GM18502 (cell line): Measurements from ENCODE around the gene TLR5.

Experiments used
- ATAC-seq: cut with Tn5 transposase; IDR thresholded peaks from one replicate; pipeline ENCODE4 v1.9.1; 2021; ENCODE audit warnings: mild to moderate bottlenecking; ENCODE audit not compliant: unreplicated experiment, poor library complexity

The TLR5 gene

DNA sequence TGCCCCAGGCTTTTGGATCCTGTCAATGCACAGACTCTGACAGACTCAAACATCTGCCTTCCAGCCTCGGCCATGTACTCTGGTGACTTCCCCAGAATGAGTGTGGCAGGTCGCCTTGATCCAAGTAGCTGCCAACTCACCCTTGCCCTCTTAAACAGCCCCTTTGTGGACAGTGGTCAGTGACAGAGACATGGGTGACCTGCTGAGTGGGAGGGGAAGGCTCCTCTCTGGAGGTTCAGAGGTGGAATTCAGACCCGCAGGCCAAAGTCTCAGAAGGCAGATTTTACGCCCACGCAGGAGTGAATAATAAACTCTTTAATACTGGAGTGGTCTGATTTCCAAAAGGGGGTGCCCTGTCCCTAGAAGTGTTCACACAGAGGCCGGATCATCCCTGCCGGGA is 63.5 kb downstream of the TLR5 start:
- ATAC-seq: no peak

DNA sequence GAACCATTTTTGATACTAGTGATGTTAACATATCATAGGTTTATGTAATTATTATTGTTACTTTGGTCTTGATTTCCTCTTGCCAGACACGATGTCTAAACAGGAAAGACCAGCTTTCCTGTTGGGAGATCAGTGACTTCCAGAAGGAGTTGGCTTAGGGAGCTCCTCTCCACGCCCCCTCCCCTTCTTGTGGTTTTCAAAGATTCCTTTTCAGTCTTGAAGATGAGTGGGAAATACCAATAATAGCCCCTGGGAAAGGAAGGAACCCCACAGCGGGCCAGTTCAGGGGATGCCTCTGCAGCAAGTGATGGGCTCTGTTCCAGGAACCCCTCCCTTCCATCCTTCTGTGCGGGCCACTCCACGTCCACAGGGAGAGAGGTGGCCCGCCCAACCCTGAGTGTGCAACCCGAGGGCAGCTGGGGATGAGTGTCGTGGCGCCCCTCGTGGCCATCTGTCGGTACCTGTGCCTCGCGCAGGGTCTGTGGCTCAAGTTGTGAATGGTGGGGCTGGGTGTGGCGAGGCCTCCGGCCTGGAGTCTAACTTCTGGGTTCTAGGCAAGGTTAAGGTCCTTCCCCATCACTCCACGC is 65.7 kb downstream of the TLR5 start:
- no peak for ATAC-seq

DNA sequence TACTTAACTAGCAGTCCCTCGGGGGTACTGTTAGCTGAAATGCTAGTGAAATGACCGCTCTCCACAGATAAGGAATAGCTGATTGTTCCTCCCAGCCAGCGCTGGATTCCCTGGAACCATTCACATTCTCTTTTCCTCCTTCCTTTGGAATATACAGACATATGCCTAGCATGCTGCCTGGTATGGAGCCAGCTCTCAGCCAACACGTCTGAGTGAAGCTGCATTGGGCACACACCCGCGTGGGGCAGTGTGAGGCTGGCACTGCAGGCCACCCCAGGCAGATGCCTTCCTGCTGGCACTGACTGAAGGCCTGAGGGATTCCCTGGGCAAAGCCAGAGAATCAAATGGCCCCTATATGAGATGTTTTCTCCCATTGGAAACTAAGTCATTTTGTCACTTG is 66.7 kb downstream of the TLR5 start:
- no peak for ATAC-seq

DNA sequence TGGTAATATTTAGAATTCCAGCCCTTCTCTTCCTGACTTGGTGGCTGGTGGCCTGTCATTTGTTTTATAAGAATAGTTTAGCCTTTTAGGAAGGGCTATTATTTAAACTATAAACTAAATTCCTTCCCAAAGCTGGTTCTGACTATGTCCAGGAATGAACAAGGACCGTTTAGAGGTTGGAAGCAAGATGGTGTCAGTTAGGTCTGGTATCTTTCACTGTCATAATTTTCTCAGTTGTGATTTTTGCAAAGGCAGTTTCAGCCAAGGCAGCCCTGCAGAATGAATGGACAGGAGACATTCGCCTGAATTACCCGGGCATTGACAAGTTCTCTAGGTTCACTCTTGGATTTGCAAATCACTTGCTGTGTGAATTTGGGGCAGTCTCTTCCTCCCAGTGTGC is 67.2 kb downstream of the TLR5 start:
- no peak for ATAC-seq

DNA sequence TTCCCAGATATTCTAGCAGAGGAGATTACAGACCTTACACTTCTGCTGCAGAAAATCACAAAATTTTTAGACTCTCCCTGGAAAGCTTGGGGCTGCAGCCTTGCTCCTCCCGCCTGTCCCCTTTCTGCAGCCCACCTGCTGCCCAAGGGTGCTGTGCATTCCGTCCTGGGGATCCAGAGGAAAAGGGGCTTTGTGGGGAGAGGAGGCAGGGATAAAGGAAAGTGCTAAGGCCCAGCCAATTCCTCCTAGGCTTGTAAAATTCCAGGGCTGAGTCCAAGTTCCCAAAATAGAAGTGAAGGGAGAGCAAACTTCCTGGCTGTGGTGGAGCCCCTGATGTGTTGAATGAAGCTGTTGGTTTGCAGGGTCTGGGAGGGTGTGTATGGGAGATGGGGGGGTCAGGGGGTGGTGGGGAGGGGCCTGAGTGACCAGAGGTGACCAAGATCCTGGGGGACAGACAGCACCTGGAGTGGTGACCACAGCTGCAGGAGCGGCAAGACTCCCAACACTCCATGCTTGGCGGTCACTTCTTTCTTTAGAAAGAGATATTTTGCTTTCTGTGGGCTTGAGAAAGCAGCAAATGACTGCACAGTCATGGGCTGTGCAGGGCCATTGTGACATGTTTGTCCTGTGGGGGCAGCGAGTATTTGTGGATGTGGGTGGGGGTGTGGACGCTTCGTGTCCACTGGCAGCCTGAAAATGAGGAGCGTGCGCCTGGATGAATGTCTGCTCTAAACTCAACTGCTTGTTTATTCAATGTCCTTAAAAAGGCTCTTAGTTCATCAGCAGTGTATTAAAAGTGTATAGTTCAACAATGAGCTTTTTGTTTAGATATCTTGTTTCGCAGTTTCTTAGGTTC is 68.4 kb downstream of the TLR5 start:
- no peak for ATAC-seq

DNA sequence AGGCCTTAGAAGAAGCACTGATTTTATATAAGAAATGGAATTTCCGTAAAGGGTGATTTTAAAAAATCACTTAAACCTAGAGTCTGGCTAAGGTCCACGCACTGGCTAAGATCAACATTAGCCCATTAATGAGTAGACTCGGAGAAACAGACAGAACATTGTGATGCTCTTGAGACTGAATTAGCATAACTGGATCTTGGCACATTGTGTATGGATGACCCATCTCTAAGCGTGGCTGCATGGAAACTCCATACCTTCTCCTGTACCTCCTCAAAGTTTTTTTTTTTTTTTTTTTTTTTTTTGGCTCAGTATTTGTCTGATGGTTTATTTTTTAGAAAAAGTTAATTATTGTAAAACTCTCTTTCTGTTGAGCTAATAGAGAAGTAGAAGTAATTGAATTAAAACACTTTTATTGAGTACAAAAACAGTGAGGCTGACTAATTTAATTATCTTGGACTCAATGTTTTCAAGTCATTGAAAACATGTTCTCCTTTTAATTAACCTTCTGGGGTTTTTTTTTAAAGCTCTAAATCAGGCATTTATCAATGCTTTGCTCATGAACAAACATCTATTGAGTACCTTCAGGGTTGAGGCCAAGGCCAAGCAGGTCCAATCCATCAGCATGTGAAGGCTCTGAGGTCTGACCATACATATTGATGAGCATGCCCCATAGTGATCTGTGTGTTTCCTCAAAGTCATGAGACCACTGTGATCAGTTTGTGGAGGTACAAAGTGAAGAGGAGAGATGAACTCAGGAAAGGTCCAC is 74.0 kb downstream of the TLR5 start:
- ATAC-seq: no peak

DNA sequence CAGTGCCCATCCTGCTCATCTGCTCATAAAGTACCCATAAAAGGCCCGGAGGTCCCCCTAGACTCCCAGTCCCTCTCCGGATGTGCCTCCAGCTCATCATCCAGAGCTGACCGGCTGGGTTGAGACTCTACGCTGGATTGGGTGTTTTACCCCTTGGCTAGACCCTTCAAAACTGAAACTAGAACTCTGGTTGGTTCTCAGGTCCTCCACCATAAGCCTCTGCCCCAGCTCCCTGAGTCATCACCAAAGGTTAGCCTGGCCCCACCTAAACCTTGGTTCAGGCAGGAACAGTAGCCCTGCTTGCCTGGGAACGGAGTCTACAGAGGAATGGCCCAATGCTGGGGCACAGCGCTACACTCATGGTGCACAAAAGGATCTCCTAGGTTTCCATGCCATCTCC is 75.1 kb downstream of the TLR5 start:
- ATAC-seq: no peak

DNA sequence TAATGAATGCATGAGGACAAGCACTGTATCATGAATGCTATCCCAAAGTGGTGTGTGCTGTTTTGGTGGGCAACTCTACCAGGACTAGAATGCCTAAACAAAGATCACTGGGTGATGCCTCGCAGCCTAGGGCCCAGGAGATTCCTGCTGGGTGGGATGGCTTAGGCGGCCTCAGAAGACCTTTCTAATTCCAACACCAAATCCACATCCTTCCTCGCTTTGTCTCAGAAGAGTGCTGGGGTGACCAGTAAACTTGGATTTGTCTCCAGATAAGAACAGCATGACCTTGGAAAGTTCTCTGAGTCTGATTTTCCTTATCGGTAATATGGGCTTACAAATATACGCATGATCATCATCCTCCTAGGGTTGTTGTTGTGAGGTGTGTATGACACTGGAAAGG is 76.6 kb downstream of the TLR5 start:
- ATAC-seq: no peak

DNA sequence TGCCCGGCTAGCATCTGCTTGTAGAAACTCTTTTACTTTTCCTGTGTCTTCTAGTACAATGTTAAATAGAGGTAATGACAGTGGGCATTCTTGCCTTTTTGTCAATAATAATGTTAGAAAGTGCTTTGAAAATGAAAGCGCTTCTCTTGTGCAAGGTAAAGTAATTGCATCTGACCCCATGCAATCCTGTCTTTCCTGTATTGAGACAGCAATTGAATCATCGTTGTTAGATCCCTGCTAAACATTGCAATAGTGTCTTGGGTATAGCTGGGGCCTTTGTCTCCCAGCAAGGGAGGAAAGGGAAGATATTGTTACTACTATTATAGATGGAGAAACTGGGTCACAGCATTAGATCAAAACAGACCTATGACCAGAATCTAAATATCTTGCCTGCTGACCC is 80.9 kb downstream of the TLR5 start:
- ATAC-seq: no peak

DNA sequence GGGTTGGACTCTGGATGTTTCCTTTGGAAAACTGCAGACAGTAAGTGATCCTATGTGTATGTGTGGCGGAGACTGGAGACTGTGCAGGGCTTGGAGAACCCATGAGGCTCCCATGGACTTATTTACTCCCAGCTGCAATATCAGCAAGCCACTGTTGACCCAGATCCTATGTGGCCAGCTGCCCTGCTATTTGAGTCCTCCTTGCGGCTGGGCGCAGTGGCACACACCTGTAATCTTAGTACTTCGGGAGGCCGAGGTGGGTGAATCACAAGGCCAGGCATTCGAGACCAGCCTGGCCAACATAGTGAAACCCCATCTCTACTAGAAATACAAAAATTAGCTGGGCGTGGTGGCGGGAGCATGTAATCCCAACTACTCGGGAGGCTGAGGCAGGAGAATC is 83.5 kb downstream of the TLR5 start:
- ATAC-seq: no peak
